Small intestine (tissue), 7 donors: ENCODE data around the gene CHTF8. TPM values are rescaled to one million over a fixed set of nuclear protein-coding genes. Genes with fewer than 3 reads are reported as not detected.
A peak's percentile ranks its signal among the peaks of the same experiment; 100 is the strongest.

Source experiments
- DNase-seq, 2 donors: peaks; one replicate each; pipeline versions ENCODE4 v3.0.0 to v3.0.0-alpha.2; 2013
- FAIRE-seq: peaks from 2 replicates; lab custom pipeline; 2012; peaks lifted over from hg19 to GRCh38; lab: Jason Lieb, UNC
- H3K27ac ChIP-seq, 3 donors: one replicate each; pipeline ENCODE4 v1.5.1; 2013; ENCODE audit warnings: low read length in 2 of 3, mild to moderate bottlenecking in 2 of 3, control low read depth in 1 of 3, inconsistent platforms in 1 of 3, low read depth in 1 of 3, moderate library complexity in 1 of 3
- H3K27me3 ChIP-seq, 3 donors: one replicate each; pipeline ENCODE4 v1.6.1; 2013; ENCODE audit warnings: low read length in 3 of 3, inconsistent platforms in 1 of 3; ENCODE audit not compliant: control insufficient read depth in 3 of 3, insufficient read depth in 3 of 3
- H3K36me3 ChIP-seq, 3 donors: one replicate each; pipeline ENCODE4 v1.6.1; 2013; ENCODE audit warnings: low read length in 3 of 3, inconsistent platforms in 1 of 3, low read depth in 1 of 3, mild to moderate bottlenecking in 1 of 3, moderate library complexity in 1 of 3; ENCODE audit not compliant: control insufficient read depth in 3 of 3, insufficient read depth in 2 of 3
- H3K4me1 ChIP-seq, 3 donors: one replicate each; pipeline ENCODE4 v1.6.1; 2013; ENCODE audit warnings: low read length in 2 of 3, inconsistent platforms in 1 of 3, low read depth in 1 of 3, mild to moderate bottlenecking in 1 of 3, moderate library complexity in 1 of 3; ENCODE audit not compliant: control insufficient read depth in 3 of 3, insufficient read depth in 2 of 3
- H3K4me3 ChIP-seq, 3 donors: one replicate each; pipeline ENCODE4 v1.5.1; 2013; ENCODE audit warnings: low read length in 3 of 3, control low read depth in 1 of 3, inconsistent platforms in 1 of 3, low read depth in 1 of 3, mild to moderate bottlenecking in 1 of 3, moderate library complexity in 1 of 3
- H3K9me3 ChIP-seq, 2 donors: one replicate each; pipeline ENCODE4 v1.6.1; 2013; ENCODE audit warnings: low read depth in 1 of 2, low read length in 1 of 2; ENCODE audit not compliant: control insufficient read depth in 2 of 2, insufficient read depth in 1 of 2
- WGBS, 3 donors: extraction: QIAGEN DNeasy Blood & Tissue Kit; methylation state at CpG; one replicate each; pipeline ENCODE4 v1.1.7; 2013; 5-methylcytosine and 5-hydroxymethylcytosine counted together
- polyA plus RNA-seq, 4 donors: library from polyadenylated mRNA; stranded (reverse) in 3 of 4; unstranded in 1 of 4; fragments of 200-250 nt in 3 of 4; fragments of 120-200 nt in 1 of 4; gene quantifications; one replicate each; pipeline versions ENCODE4 v1.2.1 to v1.2.3, GENCODE V29; 2013
- donor health status: healthy with polysubstance abuse.
- donor health status: control.
- donor health status: control.
- donor health status: Bipolar disorder and iron deficiency.
- donor health status: healthy.

CHTF8 gene
- polyA plus RNA-seq, 4 donors: 62.4 to 109 (median 74.6) TPM

GRCh38 chr16:69100071-69100691 is 32.2 kb downstream of the CHTF8 start:
- Histone ChIP-seq H3K27ac (no peak overlapping the region), H3K4me1 (peaks cover 0 to 4% (median 0%) of the 10 kb centered on the region in 3 donors), H3K27me3 (peaks cover 0 to 5% (median 0%) of the 10 kb centered on the region in 3 donors), H3K9me3 (no peaks in the 10 kb centered on the region), H3K36me3 (no peaks in the 10 kb centered on the region), H3K4me3 (no peak overlapping the region)
- 73 to 82% (median 77%) methylated on average over 11 of the region's 11 CpGs for WGBS, 3 donors
- no peak for FAIRE-seq
- DNase-seq: no peak

GRCh38 chr16:69095193-69095592 is 37.2 kb downstream of the CHTF8 start:
- H3K4me1 ChIP-seq: no peaks in the 10 kb centered on the region
- H3K36me3 ChIP-seq: no peaks in the 10 kb centered on the region
- no peaks in the 10 kb centered on the region for H3K9me3 ChIP-seq
- H3K27ac ChIP-seq: no peak overlapping the region
- no peak overlapping the region for H3K4me3 ChIP-seq
- H3K27me3 ChIP-seq: peaks cover 0 to 3% (median 0%) of the 10 kb centered on the region in 3 donors
- DNase-seq (no peak), FAIRE-seq (no peak)
- WGBS, 3 donors: 88 to 92% (median 92%) methylated on average over 6 of the region's 6 CpGs

DNA sequence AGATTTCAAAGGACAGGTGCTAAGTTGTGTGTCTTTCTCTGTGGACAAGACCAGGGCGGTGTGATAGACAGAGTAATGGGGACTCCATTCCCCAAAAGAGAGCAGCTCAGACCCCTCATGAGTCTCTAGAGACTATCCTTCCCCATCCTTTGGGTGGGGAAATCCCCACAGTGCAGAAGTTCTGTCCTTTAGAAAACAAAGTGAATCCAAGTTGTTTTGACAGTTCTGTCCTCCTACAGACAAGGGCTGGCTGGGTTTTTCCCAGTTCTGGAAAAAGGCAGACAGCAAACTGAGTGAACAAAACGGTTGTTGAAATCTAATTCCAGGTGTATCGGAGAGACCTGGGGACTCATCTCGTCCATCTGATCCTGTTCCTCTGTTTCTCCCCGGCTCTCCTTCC is 37.9 kb downstream of the CHTF8 start:
- H3K27ac ChIP-seq: no peak overlapping the region
- WGBS, 3 donors: 75 to 85% (median 77%) methylated on average over 5 of the region's 5 CpGs
- H3K4me1 ChIP-seq: peaks cover 0 to 2% (median under 1%) of the 10 kb centered on the region in 3 donors
- no peaks in the 10 kb centered on the region for H3K27me3 ChIP-seq
- no peaks in the 10 kb centered on the region for H3K9me3 ChIP-seq
- no peak for DNase-seq
- no peaks in the 10 kb centered on the region for H3K36me3 ChIP-seq
- FAIRE-seq: no peak
- H3K4me3 ChIP-seq: no peak overlapping the region

DNA sequence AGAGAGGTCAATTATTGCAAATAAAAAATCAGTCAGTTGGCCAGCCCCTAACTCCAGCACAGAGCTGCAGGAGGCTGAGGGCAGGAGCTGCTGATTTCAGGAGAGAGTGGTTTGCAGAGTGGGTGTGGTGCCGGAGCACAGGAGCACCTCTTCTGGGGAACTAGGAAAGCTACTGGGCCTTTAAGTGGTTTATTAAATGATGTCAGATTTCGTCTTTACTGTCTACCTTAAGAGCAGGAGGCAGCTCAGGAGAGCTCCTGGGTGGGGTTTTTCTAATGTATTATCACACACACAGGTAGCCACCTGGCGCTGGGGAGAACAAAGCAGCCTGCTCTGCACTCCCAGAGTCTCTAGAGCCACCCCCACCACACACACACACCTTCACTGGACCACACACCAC is 38.4 kb downstream of the CHTF8 start:
- no peak for FAIRE-seq
- WGBS, 3 donors: 24 to 54% (median 50%) methylated on average over 3 of the region's 3 CpGs

DNA sequence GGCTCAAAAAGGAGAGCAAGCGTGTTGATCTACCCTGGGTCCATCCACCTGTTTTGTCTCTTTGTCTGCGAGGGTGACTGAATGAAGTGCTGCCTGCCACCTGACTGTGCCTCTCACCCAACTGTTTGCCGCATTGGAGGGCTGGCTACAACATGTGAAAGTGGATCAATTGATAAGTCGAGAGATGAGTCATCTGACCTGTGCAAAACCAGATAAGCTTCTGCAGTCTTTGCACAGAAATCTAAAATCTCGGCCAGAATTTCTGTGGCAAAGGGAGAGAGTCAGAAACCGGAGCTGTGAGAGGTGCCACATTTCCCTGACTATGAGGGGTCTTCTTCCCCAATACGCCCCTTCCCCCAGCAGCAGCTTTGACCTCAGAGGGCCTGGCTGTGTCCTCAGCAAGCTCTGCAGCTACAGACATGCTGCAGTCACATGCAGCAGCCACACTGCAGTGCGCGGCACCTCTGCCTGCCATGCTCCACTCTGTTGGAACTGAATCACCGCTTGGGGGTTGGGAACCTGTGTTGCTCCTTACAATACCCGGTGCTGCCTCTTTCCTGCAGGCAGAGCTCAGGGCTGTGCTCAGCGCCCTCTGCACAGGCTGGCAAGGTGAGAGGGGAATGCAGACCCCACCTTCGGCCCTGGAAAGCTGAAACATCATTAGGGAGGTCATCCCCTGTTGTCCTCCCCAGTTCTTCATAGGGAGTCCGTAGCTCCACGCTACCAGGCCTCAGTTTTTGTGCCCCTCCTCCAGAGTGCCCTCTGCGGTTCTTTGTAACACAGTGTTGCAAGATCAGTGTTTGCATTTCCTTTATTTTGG is 43.1 kb downstream of the CHTF8 start:
- Histone ChIP-seq H3K4me1 (peaks cover 2 to 8% (median 4%) of the 10 kb centered on the region in 3 donors), H3K27ac (no peak overlapping the region), H3K36me3 (peaks cover 0 to 2% (median 0%) of the 10 kb centered on the region in 3 donors), H3K9me3 (no peaks in the 10 kb centered on the region), H3K4me3 (no peak overlapping the region), H3K27me3 (no peaks in the 10 kb centered on the region)
- 22 to 45% (median 30%) methylated on average over 16 of the region's 16 CpGs for WGBS, 3 donors
- no peak for FAIRE-seq
- peak; percentile 32 to 68 for DNase-seq

More for the DNA sequence above, 38.4 kb downstream of the CHTF8 start:
- H3K36me3 ChIP-seq: no peaks in the 10 kb centered on the region
- H3K4me3 ChIP-seq: no peak overlapping the region
- no peak for DNase-seq
- no peak overlapping the region for H3K27ac ChIP-seq
- H3K27me3 ChIP-seq: no peaks in the 10 kb centered on the region
- peaks cover 2 to 7% (median 4%) of the 10 kb centered on the region in 3 donors for H3K4me1 ChIP-seq
- H3K9me3 ChIP-seq: no peaks in the 10 kb centered on the region

- 65 to 81% (median 65%) methylated on average over 4 of the region's 4 CpGs for WGBS, 3 donors
- no peak for FAIRE-seq
- H3K4me1 ChIP-seq: peaks cover 2 to 8% (median 4%) of the 10 kb centered on the region in 3 donors
- H3K4me3 ChIP-seq: no peak overlapping the region
- H3K9me3 ChIP-seq: no peaks in the 10 kb centered on the region
- no peaks in the 10 kb centered on the region for H3K27me3 ChIP-seq
- peaks cover 0 to 2% (median 0%) of the 10 kb centered on the region in 3 donors for H3K36me3 ChIP-seq
- DNase-seq: no peak
- H3K27ac ChIP-seq: no peak overlapping the region
Observed at GRCh38 chr16:69088684-69089083, 43.7 kb downstream of the CHTF8 start.

GRCh38 chr16:69087161-69087581 is 45.2 kb downstream of the CHTF8 start:
- 66 to 83% (median 78%) methylated on average over 3 of the region's 3 CpGs for WGBS, 3 donors
- H3K27me3 ChIP-seq: no peaks in the 10 kb centered on the region
- H3K4me1 ChIP-seq: peaks cover 2 to 8% (median 4%) of the 10 kb centered on the region in 3 donors
- H3K27ac ChIP-seq: no peak overlapping the region
- H3K4me3 ChIP-seq: no peak overlapping the region
- peaks cover 0 to 6% (median 0%) of the 10 kb centered on the region in 3 donors for H3K36me3 ChIP-seq
- DNase-seq (no peak), FAIRE-seq (no peak)
- no peaks in the 10 kb centered on the region for H3K9me3 ChIP-seq

GRCh38 chr16:69085032-69085695 is 47.2 kb downstream of the CHTF8 start:
- WGBS, 3 donors: 81 to 86% (median 85%) methylated on average over 5 of the region's 5 CpGs
- Histone ChIP-seq H3K4me3 (no peak overlapping the region), H3K27me3 (no peaks in the 10 kb centered on the region), H3K27ac (no peak overlapping the region), H3K9me3 (no peaks in the 10 kb centered on the region), H3K36me3 (peaks cover 0 to 6% (median 0%) of the 10 kb centered on the region in 3 donors), H3K4me1 (peaks cover 2 to 8% (median 4%) of the 10 kb centered on the region in 3 donors)
- DNase-seq: no peak
- no peak for FAIRE-seq
